Endothelial cell (in vitro differentiated cells): ENCODE results near the gene ZNF879. TPM values are rescaled to one million over a fixed set of nuclear protein-coding genes. Genes with fewer than 3 reads are reported as not detected.

Source experiments
- DNase-seq: peaks from one replicate; pipeline ENCODE4 v3.0.0; 2021; ENCODE audit warnings: low spot score
- H3K27ac Mint-ChIP-seq: one replicate; pipeline ENCODE4 v1.8.0; 2021; ENCODE audit warnings: mixed read lengths, inconsistent platforms; ENCODE audit not compliant: unreplicated experiment
- H3K27me3 Mint-ChIP-seq: one replicate; pipeline ENCODE4 v1.8.0; 2021; ENCODE audit warnings: mild to moderate bottlenecking, moderate library complexity, mixed read lengths, inconsistent platforms; ENCODE audit not compliant: unreplicated experiment
- H3K36me3 Mint-ChIP-seq: one replicate; pipeline ENCODE4 v1.8.0; 2021; ENCODE audit warnings: mild to moderate bottlenecking, low read depth, mixed read lengths, inconsistent platforms; ENCODE audit not compliant: unreplicated experiment
- H3K4me1 Mint-ChIP-seq: one replicate; pipeline ENCODE4 v1.8.0; 2021; ENCODE audit warnings: mild to moderate bottlenecking, mixed read lengths, inconsistent platforms; ENCODE audit not compliant: unreplicated experiment
- H3K4me3 Mint-ChIP-seq: one replicate; pipeline ENCODE4 v1.8.0; 2021; ENCODE audit warnings: mild to moderate bottlenecking, mixed read lengths, inconsistent platforms; ENCODE audit not compliant: unreplicated experiment
- H3K9me3 Mint-ChIP-seq: one replicate; pipeline ENCODE4 v1.8.0; 2021; ENCODE audit warnings: mixed read lengths, inconsistent platforms; ENCODE audit not compliant: unreplicated experiment
- long read RNA-seq: library from polyadenylated mRNA; unstranded; transcript quantifications from one replicate; pipeline ENCODE4 v2.0.0, GENCODE V29; 2020; ENCODE audit not compliant: unreplicated experiment
- total RNA-seq: library from RNA; stranded (reverse); fragmentation: NEBNext Ultra II Directional; extraction: Animal tissue kit (Norgen Biotek cat#: 25700); gene quantifications from one replicate; pipeline ENCODE4 v1.2.1, GENCODE V29; 2021; ENCODE audit not compliant: unreplicated experiment
- TF ChIP-seq, protein P1 (sequence below): fragments of 200-600 bp; sonication (generic); IDR thresholded peaks from one replicate; pipeline ENCODE4 v1.5.0; 2021; ENCODE audit warnings: antibody characterized with exemption; ENCODE audit not compliant: unreplicated experiment

Gene ZNF879
- total RNA-seq, result 5.9 TPM
- long read RNA-seq, partial matches to known transcripts, result 1 of 3 reads
- long read RNA-seq, other reads (novel, unspliced or antisense), result 2 of 3 reads

DNA sequence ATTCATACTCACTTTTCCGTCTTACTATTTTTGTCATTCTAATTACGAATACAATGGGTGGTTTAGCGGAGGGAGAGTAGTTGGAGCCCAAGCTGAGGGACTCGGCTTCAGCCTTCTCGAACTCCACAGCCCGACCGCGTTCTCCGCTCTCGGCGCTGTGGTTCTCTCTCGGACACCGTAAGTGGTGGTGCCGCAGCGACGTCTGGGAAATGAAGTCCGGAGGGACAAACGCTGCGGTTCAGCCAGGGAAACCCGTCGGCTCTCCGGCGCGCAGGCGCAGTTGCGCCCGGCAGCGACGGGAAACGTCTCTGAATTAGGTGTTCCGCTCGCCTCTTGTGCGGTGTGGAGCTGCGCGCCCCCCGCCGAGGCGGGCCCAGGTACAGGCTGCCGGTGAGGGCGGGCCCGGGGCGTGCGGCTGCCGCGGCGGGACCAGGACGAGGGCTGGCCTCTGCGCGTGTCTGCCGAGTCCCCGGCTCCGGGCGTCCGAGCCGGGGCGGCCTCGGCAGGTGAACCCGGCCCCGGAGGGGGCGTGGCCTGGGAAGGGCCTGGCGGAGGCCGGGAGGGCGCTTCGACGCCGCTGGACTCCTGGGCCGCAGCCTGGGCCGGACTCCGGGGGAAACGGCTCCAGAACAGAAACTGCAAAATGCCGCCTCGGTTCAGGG is at the start of gene ZNF879:
Gene ZNF879 (plus strand): TSS at position 277 of the 662 bp plus-strand sequence. CDS start 1,201 bp downstream, outside the sequence.
- TF ChIP-seq, protein P1, sequence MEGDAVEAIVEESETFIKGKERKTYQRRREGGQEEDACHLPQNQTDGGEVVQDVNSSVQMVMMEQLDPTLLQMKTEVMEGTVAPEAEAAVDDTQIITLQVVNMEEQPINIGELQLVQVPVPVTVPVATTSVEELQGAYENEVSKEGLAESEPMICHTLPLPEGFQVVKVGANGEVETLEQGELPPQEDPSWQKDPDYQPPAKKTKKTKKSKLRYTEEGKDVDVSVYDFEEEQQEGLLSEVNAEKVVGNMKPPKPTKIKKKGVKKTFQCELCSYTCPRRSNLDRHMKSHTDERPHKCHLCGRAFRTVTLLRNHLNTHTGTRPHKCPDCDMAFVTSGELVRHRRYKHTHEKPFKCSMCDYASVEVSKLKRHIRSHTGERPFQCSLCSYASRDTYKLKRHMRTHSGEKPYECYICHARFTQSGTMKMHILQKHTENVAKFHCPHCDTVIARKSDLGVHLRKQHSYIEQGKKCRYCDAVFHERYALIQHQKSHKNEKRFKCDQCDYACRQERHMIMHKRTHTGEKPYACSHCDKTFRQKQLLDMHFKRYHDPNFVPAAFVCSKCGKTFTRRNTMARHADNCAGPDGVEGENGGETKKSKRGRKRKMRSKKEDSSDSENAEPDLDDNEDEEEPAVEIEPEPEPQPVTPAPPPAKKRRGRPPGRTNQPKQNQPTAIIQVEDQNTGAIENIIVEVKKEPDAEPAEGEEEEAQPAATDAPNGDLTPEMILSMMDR, result no peak
- Mint-ChIP-seq H3K27ac (peak within 1 kb of the TSS; percentile 48), H3K9me3 (peaks cover 21% of the 10 kb centered on the region), H3K36me3 (peaks cover 38% of the 10 kb centered on the region), H3K27me3 (peaks cover 10% of the 10 kb centered on the region), H3K4me1 (peaks cover 2% of the 10 kb centered on the region), H3K4me3 (peak within 1 kb of the TSS; percentile 92)
- DNase-seq, result peak; percentile 90

DNA sequence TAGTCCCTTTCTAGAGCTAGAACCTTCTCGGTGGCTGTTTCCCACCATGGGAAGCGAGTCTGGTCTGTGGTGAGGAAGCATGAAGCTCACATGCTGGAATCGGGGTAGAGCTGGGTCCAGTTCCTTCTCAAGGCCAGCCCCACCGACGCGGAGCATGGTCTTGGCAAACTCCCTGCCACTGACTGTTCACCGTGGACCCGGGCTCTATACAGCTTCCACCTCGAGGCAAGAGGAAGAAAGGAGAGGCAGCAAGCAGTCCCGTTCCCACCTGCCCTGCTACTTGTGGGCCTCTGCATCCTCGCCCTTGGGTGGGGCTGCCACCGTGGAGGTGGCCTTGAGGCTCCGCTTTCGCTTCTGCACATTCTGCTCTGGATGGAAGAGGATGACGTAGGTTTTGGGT is 42.2 kb upstream of the ZNF879 start:
- no peak for DNase-seq
- TF ChIP-seq, protein P1, result no peak
- peaks cover 38% of the 10 kb centered on the region for H3K36me3 Mint-ChIP-seq
- peaks cover 52% of the 10 kb centered on the region for H3K9me3 Mint-ChIP-seq
- H3K4me3 Mint-ChIP-seq, result peak overlapping the region; percentile 15
- no peak overlapping the region for H3K27ac Mint-ChIP-seq
- no peaks in the 10 kb centered on the region for H3K4me1 Mint-ChIP-seq
- peaks cover 14% of the 10 kb centered on the region for H3K27me3 Mint-ChIP-seq

DNA sequence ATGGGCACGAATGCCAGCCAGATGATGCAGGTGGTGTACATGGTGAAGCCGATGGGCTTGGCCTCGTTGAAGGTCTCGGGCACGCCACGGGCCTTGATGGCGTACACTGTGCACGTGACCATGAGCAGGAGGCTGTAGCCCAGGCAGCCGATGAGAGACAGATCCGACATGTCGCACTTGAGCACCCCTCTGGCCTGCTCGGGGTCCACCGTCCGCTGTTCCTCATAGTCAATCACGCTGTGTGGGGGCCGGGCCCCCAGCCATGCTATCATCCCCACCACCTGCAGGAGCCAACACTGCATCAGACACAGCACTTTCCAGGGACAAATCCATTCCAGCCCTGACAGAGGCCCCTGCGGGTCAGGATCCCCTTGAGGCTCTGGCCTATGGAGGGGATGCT is 40.7 kb upstream of the ZNF879 start:
- H3K36me3 Mint-ChIP-seq, result peaks cover 34% of the 10 kb centered on the region
- TF ChIP-seq, protein P1, result no peak
- DNase-seq, result no peak
- no peak overlapping the region for H3K4me3 Mint-ChIP-seq
- H3K27me3 Mint-ChIP-seq, result peaks cover 17% of the 10 kb centered on the region
- H3K4me1 Mint-ChIP-seq, result no peaks in the 10 kb centered on the region
- H3K27ac Mint-ChIP-seq, result no peak overlapping the region
- peaks cover 47% of the 10 kb centered on the region for H3K9me3 Mint-ChIP-seq

DNA sequence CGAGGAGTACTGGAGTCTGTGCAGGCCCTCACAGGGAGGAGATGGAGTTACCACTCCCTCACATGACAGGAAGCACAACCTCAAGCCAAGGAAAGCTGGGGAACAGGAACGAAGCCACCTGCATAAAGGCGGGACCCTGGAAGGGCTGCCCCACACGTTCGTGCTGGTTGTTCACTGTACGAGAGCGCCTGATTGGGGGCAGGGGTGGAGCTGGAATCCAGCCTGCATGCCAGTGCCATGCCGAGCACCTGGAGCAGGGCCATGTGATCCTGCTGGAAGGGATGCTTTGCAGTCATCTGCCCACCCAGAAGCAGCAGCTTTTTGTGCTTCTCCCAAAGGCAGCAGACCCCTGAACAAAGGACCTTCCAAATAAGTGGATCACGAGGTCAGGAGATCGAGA is 39.9 kb upstream of the ZNF879 start:
- Mint-ChIP-seq H3K36me3 (peaks cover 36% of the 10 kb centered on the region), H3K4me1 (no peaks in the 10 kb centered on the region), H3K4me3 (no peak overlapping the region), H3K27me3 (peaks cover 17% of the 10 kb centered on the region), H3K27ac (no peak overlapping the region), H3K9me3 (peaks cover 46% of the 10 kb centered on the region)
- DNase-seq, result no peak
- TF ChIP-seq, protein P1, result no peak
